ENCODE measurements around the gene CCDC88A.
"Not testable (repeated sequence)": the region's sequence is repeated elsewhere in the genome, so short reads cannot be mapped to it uniquely, and the experiment has no call there.

Gene CCDC88A

GRCh38 chr2:55419679-55420438 is at the start of gene CCDC88A:
CCDC88A (minus strand) TSS chr2:55419856; CDS start chr2:55419079, 777 bp downstream.
- DNase-seq = peak; percentile 88

- DNase-seq = no peak
These were observed 42.0 kb upstream of the CCDC88A start for GRCh38 chr2:55461679-55462078.

GRCh38 chr2:55460562-55460961 is 40.9 kb upstream of the CCDC88A start:
- DNase-seq = no peak

GRCh38 chr2:55459714-55460274 is 40.1 kb upstream of the CCDC88A start:
- DNase-seq = no peak

GRCh38 chr2:55459279-55459678 is 39.6 kb upstream of the CCDC88A start:
- no peak for DNase-seq

- no peak for DNase-seq
These were observed 34.5 kb upstream of the CCDC88A start for GRCh38 chr2:55454121-55454520.

GRCh38 chr2:55452879-55453278 is 33.2 kb upstream of the CCDC88A start:
- no peak for DNase-seq

- no peak for DNase-seq
These were observed 32.0 kb upstream of the CCDC88A start for GRCh38 chr2:55451699-55452098.

GRCh38 chr2:55450014-55450413 is 30.4 kb upstream of the CCDC88A start:
- DNase-seq = not testable (repeated sequence)

GRCh38 chr2:55442045-55442760 is 22.5 kb upstream of the CCDC88A start:
- not testable (repeated sequence) for DNase-seq

GRCh38 chr2:55441280-55441892 is 21.7 kb upstream of the CCDC88A start:
- no peak for DNase-seq

GRCh38 chr2:55439101-55439397 is 19.4 kb upstream of the CCDC88A start:
- no peak for DNase-seq

GRCh38 chr2:55438391-55439100 is 18.9 kb upstream of the CCDC88A start:
- DNase-seq = no peak

- no peak for DNase-seq
These were observed 18.1 kb upstream of the CCDC88A start for GRCh38 chr2:55437515-55438390.

- DNase-seq = peak; percentile 48
These were observed 12.4 kb upstream of the CCDC88A start for GRCh38 chr2:55431982-55432627.

- DNase-seq = no peak
These were observed 10.7 kb upstream of the CCDC88A start for GRCh38 chr2:55430211-55430975.

- no peak for DNase-seq
These were observed 8.6 kb upstream of the CCDC88A start for GRCh38 chr2:55428258-55428657.

- DNase-seq = no peak
These were observed 5.8 kb upstream of the CCDC88A start for GRCh38 chr2:55425431-55425831.

GRCh38 chr2:55422876-55423665 is 3.4 kb upstream of the CCDC88A start:
- DNase-seq = no peak

GRCh38 chr2:55421326-55421725 is 1.7 kb upstream of the CCDC88A start:
- DNase-seq = no peak

Measured in activated CD4-positive, alpha-beta T cell treated with anti-CD3 and anti-CD28 coated beads, Interleukin-10, Interleukin-2, amounts not matched to agents 100 ng/mL and 50 ng/mL, durations not matched to agents 16 hours and 8 hours (primary cell).